Measurements from ENCODE around the gene MPEG1.

Gene MPEG1

GRCh38 chr11:59198726-59199125 is 14.0 kb downstream of the MPEG1 start:
- H2AK5ac ChIP-seq (ENCODE audit: low read length), result no peak overlapping the region
- no peak overlapping the region for H3K56ac ChIP-seq (ENCODE audit: low read length)
- no peaks in the 10 kb centered on the region for H3K27me3 ChIP-seq (ENCODE audit: insufficient read depth, low read length, poor library complexity)
- H3K79me1 ChIP-seq (ENCODE audit: low read length), result no peaks in the 10 kb centered on the region
- no CpG with 5 or more reads among the region's 2 CpGs for WGBS (ENCODE audit: extremely low coverage, insufficient coverage, low lambda C conversion rate)
- H3K23ac ChIP-seq (ENCODE audit: low read length), result no peak overlapping the region
- no peak overlapping the region for H3K9ac ChIP-seq (ENCODE audit: low read length)
- H2BK5ac ChIP-seq (ENCODE audit: low read length), result no peak overlapping the region
- H3K18ac ChIP-seq (ENCODE audit: low read length), result no peak overlapping the region
- H4K5ac ChIP-seq (ENCODE audit: low read length), result no peak overlapping the region
- H2BK120ac ChIP-seq (ENCODE audit: low read depth, low read length), result no peak overlapping the region
- DNase-seq, result no peak
- no peak overlapping the region for H3K4me3 ChIP-seq (ENCODE audit: low read length)
- no peaks in the 10 kb centered on the region for H3K36me3 ChIP-seq (ENCODE audit: control insufficient read depth, insufficient read depth, low read length)
- H4K8ac ChIP-seq (ENCODE audit: low read depth, low read length), result no peak overlapping the region
- no peak overlapping the region for H3K4me2 ChIP-seq (ENCODE audit: low read length)
- H3K4me1 ChIP-seq (ENCODE audit: control insufficient read depth, low read depth, low read length), result no peaks in the 10 kb centered on the region
- no peak overlapping the region for H3K27ac ChIP-seq (ENCODE audit: low read depth, low read length)
- H3K4ac ChIP-seq (ENCODE audit: low read depth, low read length), result no peak overlapping the region
- H2BK15ac ChIP-seq (replicated peaks; ENCODE audit: low read depth), result no peak overlapping the region
- H3K79me2 ChIP-seq (ENCODE audit: control insufficient read depth, insufficient read depth, low read length), result no peaks in the 10 kb centered on the region

DNA sequence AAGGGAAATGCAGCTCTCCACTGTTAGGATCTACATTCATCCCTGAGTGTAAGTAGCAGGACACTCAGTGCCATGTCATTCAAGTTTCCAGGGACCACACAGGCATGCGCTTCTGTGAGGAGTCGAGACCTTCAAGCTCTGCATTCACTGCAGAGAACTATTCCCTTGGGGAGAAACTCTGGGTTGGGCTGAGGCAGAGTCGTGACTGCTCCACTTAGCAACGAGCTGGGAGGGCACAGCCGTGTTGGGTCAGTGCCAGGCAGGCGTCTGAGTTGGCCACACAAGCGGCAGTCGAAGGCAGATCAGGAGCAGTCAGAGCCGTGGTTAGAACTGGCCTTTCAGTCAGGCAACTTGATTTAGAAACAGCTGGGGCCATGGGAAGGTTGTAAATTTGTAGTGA is 14.7 kb downstream of the MPEG1 start:
- Histone ChIP-seq H2BK5ac (ENCODE audit: low read length) (no peak overlapping the region), H3K9ac (ENCODE audit: low read length) (no peak overlapping the region), H3K4me3 (ENCODE audit: low read length) (no peak overlapping the region), H3K56ac (ENCODE audit: low read length) (no peak overlapping the region), H3K27me3 (ENCODE audit: insufficient read depth, low read length, poor library complexity) (no peaks in the 10 kb centered on the region), H3K79me2 (ENCODE audit: control insufficient read depth, insufficient read depth, low read length) (no peaks in the 10 kb centered on the region), H3K23ac (ENCODE audit: low read length) (no peak overlapping the region), H4K5ac (ENCODE audit: low read length) (no peak overlapping the region), H3K79me1 (ENCODE audit: low read length) (no peaks in the 10 kb centered on the region), H3K27ac (ENCODE audit: low read depth, low read length) (no peak overlapping the region), H4K8ac (ENCODE audit: low read depth, low read length) (no peak overlapping the region), H3K36me3 (ENCODE audit: control insufficient read depth, insufficient read depth, low read length) (no peaks in the 10 kb centered on the region), H3K4ac (ENCODE audit: low read depth, low read length) (no peak overlapping the region), H2BK15ac (replicated peaks; ENCODE audit: low read depth) (no peak overlapping the region), H3K18ac (ENCODE audit: low read length) (no peak overlapping the region), H3K4me1 (ENCODE audit: control insufficient read depth, low read depth, low read length) (no peaks in the 10 kb centered on the region), H3K4me2 (ENCODE audit: low read length) (no peak overlapping the region), H2AK5ac (ENCODE audit: low read length) (no peak overlapping the region), H2BK120ac (ENCODE audit: low read depth, low read length) (no peak overlapping the region)
- WGBS (ENCODE audit: extremely low coverage, insufficient coverage, low lambda C conversion rate), result no CpG with 5 or more reads among the region's 9 CpGs
- DNase-seq, result no peak

DNA sequence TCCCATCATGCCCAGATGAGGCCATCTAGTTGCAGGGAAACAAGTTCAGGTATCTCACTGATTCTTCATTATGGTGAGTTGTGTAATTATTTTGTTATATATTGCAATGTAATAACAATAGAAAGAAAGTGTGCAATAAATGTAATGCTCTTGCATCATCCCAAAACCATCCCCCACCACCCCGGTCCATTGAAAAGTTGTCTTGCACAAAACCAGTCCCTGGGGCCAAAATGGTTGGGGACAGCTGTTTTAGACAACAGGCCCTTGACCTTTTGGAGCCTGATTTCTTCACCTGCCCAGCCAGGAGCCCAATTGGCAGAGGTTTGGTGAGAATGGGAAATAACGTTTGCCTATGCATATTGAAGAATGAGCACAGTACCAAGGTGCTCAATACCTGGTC is 15.9 kb downstream of the MPEG1 start:
- Histone ChIP-seq H3K27ac (ENCODE audit: low read depth, low read length) (no peak overlapping the region), H3K79me1 (ENCODE audit: low read length) (no peaks in the 10 kb centered on the region), H3K23ac (ENCODE audit: low read length) (no peak overlapping the region), H3K79me2 (ENCODE audit: control insufficient read depth, insufficient read depth, low read length) (no peaks in the 10 kb centered on the region), H2BK5ac (ENCODE audit: low read length) (no peak overlapping the region), H3K4me1 (ENCODE audit: control insufficient read depth, low read depth, low read length) (no peaks in the 10 kb centered on the region), H3K9ac (ENCODE audit: low read length) (no peak overlapping the region), H3K36me3 (ENCODE audit: control insufficient read depth, insufficient read depth, low read length) (no peaks in the 10 kb centered on the region), H3K4me3 (ENCODE audit: low read length) (no peak overlapping the region), H3K18ac (ENCODE audit: low read length) (no peak overlapping the region), H2BK15ac (replicated peaks; ENCODE audit: low read depth) (no peak overlapping the region), H2AK5ac (ENCODE audit: low read length) (no peak overlapping the region), H3K4me2 (ENCODE audit: low read length) (no peak overlapping the region), H3K56ac (ENCODE audit: low read length) (no peak overlapping the region), H3K27me3 (ENCODE audit: insufficient read depth, low read length, poor library complexity) (no peaks in the 10 kb centered on the region), H4K5ac (ENCODE audit: low read length) (no peak overlapping the region), H2BK120ac (ENCODE audit: low read depth, low read length) (no peak overlapping the region), H4K8ac (ENCODE audit: low read depth, low read length) (no peak overlapping the region), H3K4ac (ENCODE audit: low read depth, low read length) (no peak overlapping the region)
- no CpG with 5 or more reads among the region's 2 CpGs for WGBS (ENCODE audit: extremely low coverage, insufficient coverage, low lambda C conversion rate)
- no peak for DNase-seq

DNA sequence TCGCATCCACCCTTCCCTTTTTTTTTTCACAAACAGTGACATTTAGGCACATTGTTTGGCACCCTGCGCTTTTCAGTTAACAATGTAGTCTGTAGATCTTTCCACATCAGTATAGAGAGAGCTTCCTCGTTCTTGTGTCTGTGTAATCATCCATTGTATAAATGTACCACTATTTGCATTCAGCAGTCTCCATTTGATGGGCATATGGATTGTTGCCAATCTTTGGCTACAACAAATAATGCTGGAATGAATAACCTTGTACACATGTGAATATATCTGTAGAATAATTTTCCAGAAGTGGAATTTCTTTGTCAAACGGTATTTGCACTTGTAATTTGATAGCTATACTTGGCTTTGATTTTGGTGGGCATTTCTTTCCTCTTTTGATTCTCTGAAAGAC is 17.1 kb downstream of the MPEG1 start:
- Histone ChIP-seq H3K9ac (ENCODE audit: low read length) (no peak overlapping the region), H3K79me1 (ENCODE audit: low read length) (no peaks in the 10 kb centered on the region), H3K27me3 (ENCODE audit: insufficient read depth, low read length, poor library complexity) (no peaks in the 10 kb centered on the region), H3K56ac (ENCODE audit: low read length) (no peak overlapping the region), H3K4me2 (ENCODE audit: low read length) (no peak overlapping the region), H2BK120ac (ENCODE audit: low read depth, low read length) (no peak overlapping the region), H3K23ac (ENCODE audit: low read length) (no peak overlapping the region), H3K4ac (ENCODE audit: low read depth, low read length) (no peak overlapping the region), H2AK5ac (ENCODE audit: low read length) (no peak overlapping the region), H3K27ac (ENCODE audit: low read depth, low read length) (no peak overlapping the region), H3K36me3 (ENCODE audit: control insufficient read depth, insufficient read depth, low read length) (no peaks in the 10 kb centered on the region), H2BK5ac (ENCODE audit: low read length) (no peak overlapping the region), H3K79me2 (ENCODE audit: control insufficient read depth, insufficient read depth, low read length) (no peaks in the 10 kb centered on the region), H3K4me3 (ENCODE audit: low read length) (no peak overlapping the region), H3K4me1 (ENCODE audit: control insufficient read depth, low read depth, low read length) (no peaks in the 10 kb centered on the region), H2BK15ac (replicated peaks; ENCODE audit: low read depth) (no peak overlapping the region), H4K5ac (ENCODE audit: low read length) (no peak overlapping the region), H4K8ac (ENCODE audit: low read depth, low read length) (no peak overlapping the region), H3K18ac (ENCODE audit: low read length) (no peak overlapping the region)
- WGBS (ENCODE audit: extremely low coverage, insufficient coverage, low lambda C conversion rate), result no CpG with 5 or more reads among the region's 4 CpGs
- DNase-seq, result no peak

DNA sequence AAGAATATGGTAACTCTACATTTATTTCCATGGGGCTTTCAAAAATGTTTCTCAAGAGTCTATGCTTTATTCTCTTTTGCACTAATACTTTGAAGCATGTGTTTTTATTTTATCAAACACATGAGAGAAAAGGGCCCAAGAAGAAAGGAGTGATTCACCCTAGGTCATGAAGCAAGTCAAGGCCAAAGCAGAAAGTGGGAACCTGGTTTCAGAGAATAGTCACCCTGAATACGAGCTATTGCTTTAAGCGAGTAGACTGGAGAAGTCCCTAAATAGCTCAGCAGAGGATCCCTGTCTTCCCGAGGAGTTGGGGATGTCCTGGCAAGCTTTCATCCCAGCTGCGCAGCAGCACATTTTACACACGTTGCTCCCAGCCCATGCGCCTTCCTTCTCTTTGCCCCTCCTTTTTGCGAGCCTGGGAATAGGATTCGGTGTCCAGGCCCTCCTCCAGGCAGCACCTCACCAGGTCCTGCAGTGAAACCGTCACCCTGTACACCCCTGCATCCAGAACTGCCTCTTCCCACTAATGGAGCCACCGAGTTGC is 19.1 kb downstream of the MPEG1 start:
- Histone ChIP-seq H3K4me1 (ENCODE audit: control insufficient read depth, low read depth, low read length) (no peaks in the 10 kb centered on the region), H3K79me1 (ENCODE audit: low read length) (no peaks in the 10 kb centered on the region), H3K27ac (ENCODE audit: low read depth, low read length) (no peak overlapping the region), H3K27me3 (ENCODE audit: insufficient read depth, low read length, poor library complexity) (no peaks in the 10 kb centered on the region), H3K4me3 (ENCODE audit: low read length) (no peak overlapping the region), H3K23ac (ENCODE audit: low read length) (no peak overlapping the region), H2AK5ac (ENCODE audit: low read length) (no peak overlapping the region), H2BK5ac (ENCODE audit: low read length) (no peak overlapping the region), H4K5ac (ENCODE audit: low read length) (no peak overlapping the region), H3K9ac (ENCODE audit: low read length) (no peak overlapping the region), H2BK120ac (ENCODE audit: low read depth, low read length) (no peak overlapping the region), H3K36me3 (ENCODE audit: control insufficient read depth, insufficient read depth, low read length) (no peaks in the 10 kb centered on the region), H2BK15ac (replicated peaks; ENCODE audit: low read depth) (no peak overlapping the region), H4K8ac (ENCODE audit: low read depth, low read length) (no peak overlapping the region), H3K79me2 (ENCODE audit: control insufficient read depth, insufficient read depth, low read length) (no peaks in the 10 kb centered on the region), H3K4ac (ENCODE audit: low read depth, low read length) (no peak overlapping the region), H3K4me2 (ENCODE audit: low read length) (no peak overlapping the region), H3K56ac (ENCODE audit: low read length) (no peak overlapping the region), H3K18ac (ENCODE audit: low read length) (no peak overlapping the region)
- no peak for DNase-seq
- WGBS (ENCODE audit: extremely low coverage, insufficient coverage, low lambda C conversion rate), result no CpG with 5 or more reads among the region's 10 CpGs

DNA sequence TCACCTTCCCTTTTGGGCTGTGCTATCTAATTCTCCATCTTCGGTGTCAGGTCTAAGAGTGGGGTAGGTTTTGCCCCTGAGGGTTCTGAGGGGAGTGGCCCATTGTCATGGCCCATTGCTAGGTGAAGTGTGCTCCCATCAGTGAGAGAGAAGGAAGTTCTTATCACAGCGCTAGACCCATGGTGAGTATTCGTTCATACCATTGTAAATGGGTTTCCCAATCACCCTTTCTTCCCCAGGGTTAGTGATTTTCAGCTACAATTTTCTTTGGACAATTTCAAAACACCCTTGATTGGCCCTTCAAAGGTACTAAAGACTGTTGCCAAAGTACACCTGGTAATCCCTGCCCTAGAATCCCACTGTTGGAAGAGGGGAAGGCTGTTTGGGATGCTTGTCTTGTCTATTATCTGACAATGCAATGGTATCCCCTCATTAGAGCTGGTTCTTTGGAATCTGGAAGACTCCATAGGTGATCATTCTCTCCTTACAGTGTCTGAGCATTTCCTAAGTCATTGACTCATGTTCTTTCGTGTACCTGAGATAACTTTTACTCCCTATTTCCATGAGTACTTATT is 20.2 kb downstream of the MPEG1 start:
- no peaks in the 10 kb centered on the region for H3K36me3 ChIP-seq (ENCODE audit: control insufficient read depth, insufficient read depth, low read length)
- no peak overlapping the region for H3K23ac ChIP-seq (ENCODE audit: low read length)
- no peak overlapping the region for H4K8ac ChIP-seq (ENCODE audit: low read depth, low read length)
- no peak overlapping the region for H3K9ac ChIP-seq (ENCODE audit: low read length)
- no CpG with 5 or more reads among the region's 4 CpGs for WGBS (ENCODE audit: extremely low coverage, insufficient coverage, low lambda C conversion rate)
- no peak overlapping the region for H4K5ac ChIP-seq (ENCODE audit: low read length)
- no peaks in the 10 kb centered on the region for H3K4me1 ChIP-seq (ENCODE audit: control insufficient read depth, low read depth, low read length)
- H3K56ac ChIP-seq (ENCODE audit: low read length), result no peak overlapping the region
- H3K18ac ChIP-seq (ENCODE audit: low read length), result no peak overlapping the region
- H3K4me3 ChIP-seq (ENCODE audit: low read length), result no peak overlapping the region
- H3K4ac ChIP-seq (ENCODE audit: low read depth, low read length), result no peak overlapping the region
- H3K79me2 ChIP-seq (ENCODE audit: control insufficient read depth, insufficient read depth, low read length), result no peaks in the 10 kb centered on the region
- H2BK120ac ChIP-seq (ENCODE audit: low read depth, low read length), result no peak overlapping the region
- no peak overlapping the region for H2BK15ac ChIP-seq (replicated peaks; ENCODE audit: low read depth)
- H3K27ac ChIP-seq (ENCODE audit: low read depth, low read length), result no peak overlapping the region
- peak; percentile 22 for DNase-seq
- H2AK5ac ChIP-seq (ENCODE audit: low read length), result no peak overlapping the region
- no peaks in the 10 kb centered on the region for H3K27me3 ChIP-seq (ENCODE audit: insufficient read depth, low read length, poor library complexity)
- no peaks in the 10 kb centered on the region for H3K79me1 ChIP-seq (ENCODE audit: low read length)
- H2BK5ac ChIP-seq (ENCODE audit: low read length), result no peak overlapping the region
- no peak overlapping the region for H3K4me2 ChIP-seq (ENCODE audit: low read length)
